HG03108 (cell line): ENCODE data around the gene JUND.

ENCODE experiments used
- ATAC-seq: cut with Tn5 transposase; IDR thresholded peaks from one replicate; pipeline ENCODE4 v1.9.1; 2021; ENCODE audit warnings: moderate library complexity; ENCODE audit not compliant: unreplicated experiment

The JUND gene

GRCh38 chr19:18271433-18271841, 10.0 kb downstream of the JUND start:
- no peak for ATAC-seq

GRCh38 chr19:18270326-18270725, 11.1 kb downstream of the JUND start:
- no peak for ATAC-seq

- ATAC-seq, result no peak
These were observed 12.2 kb downstream of the JUND start for GRCh38 chr19:18269070-18269723.

GRCh38 chr19:18266771-18267686, 14.4 kb downstream of the JUND start:
- ATAC-seq, result no peak

GRCh38 chr19:18265582-18265981, 15.8 kb downstream of the JUND start:
- no peak for ATAC-seq

- ATAC-seq, result no peak
These were observed 16.4 kb downstream of the JUND start for GRCh38 chr19:18264971-18265540.

GRCh38 chr19:18264137-18264854, 17.1 kb downstream of the JUND start:
- no peak for ATAC-seq

GRCh38 chr19:18263324-18264136, 17.9 kb downstream of the JUND start:
- no peak for ATAC-seq

- ATAC-seq, result no peak
These were observed 18.5 kb downstream of the JUND start for GRCh38 chr19:18262917-18263316.

GRCh38 chr19:18262144-18262543, 19.3 kb downstream of the JUND start:
- ATAC-seq, result no peak

- ATAC-seq, result no peak
These were observed 19.9 kb downstream of the JUND start for GRCh38 chr19:18261474-18261873.

- no peak for ATAC-seq
These were observed 21.5 kb downstream of the JUND start for GRCh38 chr19:18259893-18260292.

GRCh38 chr19:18257503-18258470, 23.6 kb downstream of the JUND start:
- no peak for ATAC-seq

GRCh38 chr19:18254546-18255503, 26.6 kb downstream of the JUND start:
- no peak for ATAC-seq

- no peak for ATAC-seq
These were observed 27.7 kb downstream of the JUND start for GRCh38 chr19:18253716-18254115.

- ATAC-seq, result no peak
These were observed 28.3 kb downstream of the JUND start for GRCh38 chr19:18253130-18253529.

GRCh38 chr19:18252370-18252717, 29.1 kb downstream of the JUND start:
- ATAC-seq, result no peak
